Left lobe of liver (tissue), 2 donors: ENCODE data around the gene DNAJB9. TPM values are rescaled to one million over a fixed set of nuclear protein-coding genes. Genes with fewer than 3 reads are reported as not detected.

ENCODE experiments used
- ATAC-seq: fragments of 200-7000 bp; cut with Tn5 transposase; one replicate; pipeline ENCODE4 v1.9.1; 2020; ENCODE audit warnings: mild to moderate bottlenecking, moderate library complexity
- DNase-seq: peaks from one replicate; pipeline ENCODE4 v3.0.0-alpha.2; 2020; ENCODE audit warnings: low spot score
- total RNA-seq: library from RNA; stranded (reverse); gene quantifications from one replicate; pipeline ENCODE4 v1.2.1, GENCODE V29; 2021
- donor health status: DM: no; HTN: no; CAD: no; lungs with moderate emphysema.
- donor health status: DM: no; HTN: yes; CAD: no.

DNAJB9 gene
- total RNA-seq, 1 donor from 2014 or later: 48.4 TPM

- ATAC-seq (no peak), DNase-seq (no peak)
These were observed 3.7 kb upstream of the DNAJB9 start for GRCh38 chr7:108565987-108566386.

DNA sequence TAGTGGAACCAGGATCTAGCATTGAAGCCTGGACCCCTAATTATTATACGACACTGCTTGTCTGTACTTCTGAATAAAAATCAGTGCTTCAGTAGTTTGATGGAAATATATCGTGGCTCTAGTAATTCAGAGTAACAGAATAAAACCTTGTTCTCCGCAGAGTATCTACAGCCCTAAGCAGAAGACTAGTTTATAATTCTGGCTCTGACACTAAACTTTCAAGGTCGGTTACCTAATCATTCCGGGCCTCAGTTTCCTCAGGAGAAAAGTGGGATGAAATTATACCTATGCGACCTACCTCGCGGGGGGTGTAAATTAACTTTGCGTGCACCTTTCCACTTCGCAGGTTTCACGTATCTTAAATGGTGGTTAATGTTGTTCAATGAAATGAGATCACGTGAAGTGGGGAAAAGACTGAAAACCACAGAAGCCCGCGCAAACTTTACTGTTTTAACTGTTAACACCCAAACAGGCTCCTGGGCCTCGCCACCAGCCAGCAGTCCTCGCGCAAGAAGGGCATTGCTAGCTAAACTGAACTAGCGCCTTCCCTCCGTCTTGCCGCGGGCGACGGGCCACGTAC, 783 bp upstream of the DNAJB9 start:
- ATAC-seq: no peak
- no peak for DNase-seq

GRCh38 chr7:108570146-108570755, 577 bp downstream of the DNAJB9 start:
- peak; percentile 53 for ATAC-seq
- DNase-seq: peak; percentile 54

DNA sequence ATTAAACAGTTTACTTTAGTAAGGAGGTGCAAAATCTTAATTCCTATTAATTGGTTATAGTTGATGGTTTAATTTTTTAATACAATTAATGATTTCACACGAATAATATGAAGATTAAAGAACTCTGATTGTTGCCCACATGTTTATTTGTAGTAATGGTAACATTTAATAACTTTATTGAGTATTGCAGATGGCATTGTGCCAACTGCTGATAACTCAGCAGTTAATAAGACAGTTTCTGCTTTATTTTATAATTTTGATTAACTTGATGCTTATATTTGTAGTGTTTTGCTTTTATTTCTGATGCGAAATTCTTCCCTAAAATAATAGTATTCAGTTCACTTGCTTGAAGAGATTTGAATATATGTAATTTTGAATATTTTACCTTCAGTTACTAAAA, 2.8 kb downstream of the DNAJB9 start:
- DNase-seq (no peak), ATAC-seq (no peak)

- DNase-seq (no peak), ATAC-seq (no peak)
These were observed 5.5 kb downstream of the DNAJB9 start for GRCh38 chr7:108575156-108575555.

DNA sequence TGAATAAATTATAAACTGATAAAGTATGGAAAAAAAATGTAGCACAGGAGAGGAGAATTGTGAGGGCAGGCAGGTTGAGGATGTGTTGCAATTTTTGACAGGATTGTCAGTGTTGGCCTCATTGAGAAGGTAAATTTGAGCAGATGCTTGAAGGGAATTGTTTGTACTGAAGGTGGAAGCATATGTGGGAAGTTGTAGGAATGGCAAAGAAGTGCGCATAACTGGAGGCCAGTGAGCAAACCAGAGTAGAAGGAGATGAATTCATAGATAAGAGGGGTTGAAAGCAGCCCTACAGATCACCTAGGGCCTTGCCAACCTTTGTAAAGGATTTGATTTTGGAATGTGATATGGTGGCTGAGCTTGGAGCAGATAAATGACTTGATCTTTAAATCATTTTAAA, 6.4 kb downstream of the DNAJB9 start:
- no peak for ATAC-seq
- no peak for DNase-seq

GRCh38 chr7:108578937-108579336, 9.3 kb downstream of the DNAJB9 start:
- DNase-seq: no peak
- no peak for ATAC-seq

DNA sequence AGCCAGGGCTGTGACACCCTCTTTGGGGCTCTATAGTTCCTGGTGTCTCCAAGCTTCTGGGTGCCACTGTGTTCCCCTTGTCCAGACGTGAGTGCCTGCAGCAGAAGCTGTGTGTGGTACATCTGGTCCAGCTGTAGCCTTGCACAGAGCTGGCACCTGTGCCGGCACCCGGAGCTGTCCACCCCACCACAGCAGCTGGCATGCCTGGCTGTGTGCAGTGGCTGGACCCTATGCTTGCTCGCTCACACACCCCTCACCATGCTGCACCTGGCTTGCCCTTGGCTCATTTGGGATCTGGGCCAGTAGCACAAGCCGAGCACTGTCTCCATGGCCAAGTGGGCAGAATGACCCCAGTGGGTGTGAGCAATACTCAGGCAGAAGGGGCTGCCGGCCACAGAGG, 10.6 kb downstream of the DNAJB9 start:
- ATAC-seq: peak; percentile 54
- DNase-seq: no peak

GRCh38 chr7:108581655-108582491, 12.2 kb downstream of the DNAJB9 start:
- ATAC-seq: no peak
- no peak for DNase-seq

GRCh38 chr7:108584211-108584610, 14.5 kb downstream of the DNAJB9 start:
- DNase-seq: no peak
- ATAC-seq: no peak

DNA sequence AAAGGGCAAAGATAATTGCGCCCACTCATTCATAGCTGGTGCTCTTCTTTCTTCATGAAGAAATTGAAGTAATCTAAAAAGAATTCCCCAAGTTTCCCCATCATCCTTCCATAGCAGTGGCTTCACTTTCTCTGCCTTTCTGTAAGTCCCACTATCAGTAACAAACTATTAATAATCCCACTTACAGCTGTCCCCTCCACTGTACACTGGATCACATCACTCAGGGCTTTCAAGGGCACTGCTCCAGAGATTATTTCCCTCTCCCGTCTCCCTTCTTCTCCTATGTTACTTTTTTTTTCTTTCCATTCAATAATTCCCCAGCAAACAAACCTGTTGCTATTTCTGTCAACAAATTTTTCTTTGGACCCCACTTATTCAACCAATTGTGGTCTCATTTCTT, 16.2 kb downstream of the DNAJB9 start:
- ATAC-seq (no peak), DNase-seq (no peak)

GRCh38 chr7:108586274-108586710, 16.6 kb downstream of the DNAJB9 start:
- DNase-seq: no peak
- no peak for ATAC-seq

DNA sequence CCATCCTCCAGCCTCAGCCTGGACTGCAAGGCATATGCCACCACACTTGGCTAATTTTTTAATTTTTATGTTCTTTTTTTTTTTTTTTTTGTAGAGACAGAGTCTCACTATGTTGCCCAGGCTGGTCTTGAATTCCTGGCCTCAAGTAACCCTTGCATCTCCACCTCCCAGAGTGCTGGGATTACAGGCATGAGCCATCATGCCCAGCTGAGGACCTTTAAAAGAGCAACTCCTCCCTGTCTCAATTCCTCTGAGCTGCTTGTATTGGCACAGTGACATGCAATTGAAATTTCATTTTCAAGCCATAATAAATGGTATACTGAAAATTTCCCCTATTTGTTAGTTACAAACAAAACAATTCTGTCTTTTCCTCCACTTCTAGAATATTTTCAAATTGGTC, 19.5 kb downstream of the DNAJB9 start:
- DNase-seq (no peak), ATAC-seq (no peak)

GRCh38 chr7:108589874-108590273, 20.2 kb downstream of the DNAJB9 start:
- DNase-seq (no peak), ATAC-seq (no peak)

GRCh38 chr7:108590606-108591005, 20.9 kb downstream of the DNAJB9 start:
- DNase-seq (no peak), ATAC-seq (no peak)

GRCh38 chr7:108592646-108593201, 23.1 kb downstream of the DNAJB9 start:
- DNase-seq (no peak), ATAC-seq (peak; percentile 83)

- DNase-seq (no peak), ATAC-seq (no peak)
These were observed 26.9 kb downstream of the DNAJB9 start for GRCh38 chr7:108596560-108596959.

DNA sequence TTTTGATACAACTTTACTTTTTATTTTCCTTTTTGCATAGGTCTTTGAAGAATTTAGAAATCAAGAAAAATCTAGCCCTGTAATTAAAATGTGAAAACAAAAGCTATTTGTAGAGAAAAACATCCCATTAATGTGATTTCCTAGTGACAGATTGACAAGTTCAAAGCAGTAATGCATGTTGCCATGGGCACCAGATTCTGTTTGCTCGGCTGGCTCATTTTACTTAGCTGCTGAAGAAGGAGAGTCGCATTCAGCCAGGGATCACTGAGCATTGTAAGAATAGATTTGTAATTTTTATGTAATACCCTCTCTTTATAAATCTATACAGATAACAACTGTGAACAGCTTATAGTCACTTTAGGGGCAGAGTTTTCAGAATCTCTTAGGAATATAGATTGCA, 28.5 kb downstream of the DNAJB9 start:
- DNase-seq: no peak
- no peak for ATAC-seq

DNA sequence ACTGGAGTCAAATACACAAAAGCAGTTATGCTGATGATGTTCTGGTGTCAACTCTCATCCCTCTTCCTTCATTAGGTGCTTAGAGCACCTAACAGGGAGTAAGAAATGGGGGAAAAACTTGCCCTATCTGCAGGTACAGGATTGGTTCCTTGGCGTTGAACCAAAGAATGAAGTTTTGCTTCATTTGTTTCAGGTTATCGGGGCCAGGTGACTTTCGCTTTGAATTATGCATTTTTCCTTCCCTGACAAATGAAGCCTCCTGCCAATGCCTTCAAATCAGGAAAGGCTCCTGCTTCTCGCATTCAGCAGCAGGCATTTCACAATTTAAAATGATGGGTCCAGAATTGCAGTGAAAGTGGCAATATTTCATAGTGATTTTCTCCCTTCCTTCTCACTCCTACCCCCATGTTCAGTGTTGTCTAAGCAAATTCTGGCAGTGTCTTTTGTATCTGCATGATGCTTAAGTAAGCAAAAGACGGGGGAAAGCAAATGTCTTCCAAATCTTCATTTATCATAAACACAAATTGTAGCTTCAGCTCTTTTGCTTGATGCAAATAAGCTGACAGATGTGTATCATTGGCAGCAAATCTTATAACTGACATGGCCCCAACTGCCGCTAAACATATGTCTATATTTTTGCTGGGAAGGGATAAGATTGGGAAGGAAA, 29.4 kb downstream of the DNAJB9 start:
- ATAC-seq (no peak), DNase-seq (no peak)

- DNase-seq (no peak), ATAC-seq (no peak)
These were observed 30.7 kb downstream of the DNAJB9 start for GRCh38 chr7:108600399-108600798.

DNA sequence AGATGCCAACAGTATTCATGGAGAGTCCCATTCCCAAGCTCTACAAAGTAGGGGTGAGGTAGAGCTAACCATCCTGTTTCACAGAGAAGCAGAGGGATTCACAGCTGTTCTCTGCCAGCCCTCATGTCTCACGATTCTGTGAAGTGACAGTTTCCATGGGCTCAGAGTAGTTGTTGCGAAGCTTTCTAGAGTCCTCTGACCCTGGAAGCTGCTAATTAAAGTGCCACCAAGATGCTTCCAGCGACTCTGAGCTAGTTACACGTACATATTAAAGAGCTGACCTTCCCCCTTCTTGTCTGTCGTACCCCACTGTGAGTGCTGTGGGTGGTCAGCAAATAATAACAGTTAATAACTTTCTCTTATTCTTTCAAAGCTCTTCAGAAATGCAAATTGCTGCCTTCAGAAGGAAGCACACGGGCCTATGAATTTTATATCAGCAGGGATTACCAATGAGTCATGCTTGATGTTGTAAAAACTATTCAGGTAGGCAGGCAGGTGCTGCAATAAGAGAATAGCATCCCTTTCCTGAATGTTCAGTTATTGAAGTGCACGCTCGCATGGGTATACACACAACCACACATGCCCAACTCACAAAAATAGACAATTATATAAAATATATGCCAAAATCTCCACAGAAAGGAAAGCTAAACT, 34.1 kb downstream of the DNAJB9 start:
- no peak for ATAC-seq
- no peak for DNase-seq
